ENCODE results near the gene PAK6. TPM values are rescaled to one million over a fixed set of nuclear protein-coding genes. Genes with fewer than 3 reads are reported as not detected.
A peak's percentile ranks its signal among the peaks of the same experiment; 100 is the strongest.

PAK6 gene
- total RNA-seq (ENCODE audit: insufficient read depth, low replicate concordance) = 9.4 TPM

DNA sequence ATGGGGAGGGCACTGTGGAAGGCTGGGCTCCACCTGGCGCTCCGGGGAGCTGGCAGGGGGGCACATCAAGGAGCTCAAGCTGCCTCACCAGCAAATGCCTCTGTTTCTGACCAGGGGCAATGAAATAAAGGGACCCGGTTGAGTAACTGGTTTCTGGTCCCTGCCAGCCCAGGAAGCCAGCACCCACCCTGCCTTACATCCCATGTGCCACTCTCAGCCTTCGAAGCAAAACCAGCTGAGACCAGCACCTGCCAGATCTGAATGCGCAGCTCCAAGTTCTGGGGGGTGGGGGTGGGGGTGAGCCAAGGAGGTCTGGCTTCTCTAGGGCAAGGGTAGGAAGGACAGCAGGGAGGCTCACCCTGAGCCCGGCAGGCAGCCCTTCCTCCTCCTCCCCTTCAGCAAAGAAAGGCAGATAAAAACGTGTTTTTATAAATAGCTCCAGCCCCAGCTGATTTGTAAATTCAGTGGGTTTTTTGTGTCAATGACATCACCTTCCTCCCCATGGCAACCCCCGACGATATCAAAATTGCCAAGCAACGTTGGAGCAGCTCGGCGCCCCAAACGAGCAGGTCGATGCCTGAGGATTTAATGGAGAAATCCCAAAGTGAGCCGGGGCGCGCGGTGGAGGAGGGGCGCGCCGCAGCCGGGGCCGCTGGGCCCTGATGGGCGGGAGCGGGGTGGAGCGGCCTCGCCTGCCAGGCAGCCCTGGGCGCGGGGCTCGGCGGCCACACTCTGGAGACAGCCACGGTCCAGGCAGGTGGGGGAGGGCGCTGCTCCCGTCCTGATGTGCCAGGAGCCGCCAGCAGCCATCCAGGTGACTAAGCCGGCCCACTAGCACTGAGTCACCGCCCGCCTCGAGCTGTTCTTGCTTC is at the start of gene PAK6:
PAK6 (plus strand) TSS at position 532 of the 872 bp plus-strand sequence. CDS start 25,723 bp downstream, outside the sequence.
- DNase-seq (ENCODE audit: low spot score) = peak; percentile 59

DNA sequence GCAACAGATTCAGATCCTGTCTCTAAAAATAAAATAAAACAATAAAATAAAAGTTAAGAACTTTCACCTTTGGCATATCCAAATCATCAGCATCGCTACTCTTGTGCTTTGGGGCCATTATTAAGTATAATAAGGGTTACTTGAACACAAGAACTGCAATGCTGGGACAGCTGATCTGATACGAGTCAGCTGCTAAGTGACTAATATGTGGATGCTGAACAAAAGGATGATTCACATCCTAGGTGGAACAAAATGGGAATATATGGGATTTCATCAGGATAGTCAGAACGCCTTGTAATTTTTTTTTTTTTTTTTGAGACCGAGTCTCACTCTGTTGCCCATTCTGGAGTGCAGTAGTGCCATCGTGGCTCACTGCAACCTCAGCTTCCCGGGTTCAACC is 48.3 kb upstream of the PAK6 start:
- no peak for DNase-seq (ENCODE audit: low spot score)

DNA sequence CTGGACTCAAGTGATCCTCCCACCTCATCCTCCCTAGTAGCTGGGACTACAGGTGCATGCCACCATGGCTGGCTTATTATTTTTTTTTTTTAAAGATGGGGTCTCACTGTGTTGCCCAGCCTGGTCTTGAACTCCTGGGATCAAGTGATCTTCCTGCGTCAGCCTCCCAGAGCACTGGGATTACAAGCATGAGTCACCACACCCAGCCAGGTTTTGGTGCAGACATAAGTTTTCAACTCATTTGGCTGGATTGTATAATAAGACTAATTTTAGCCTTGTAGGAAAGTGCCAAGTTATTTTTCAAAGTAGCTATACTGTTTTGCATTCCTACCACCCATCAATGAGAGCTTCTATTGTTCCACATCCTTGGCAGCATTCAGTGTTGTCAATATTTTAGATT is 45.9 kb upstream of the PAK6 start:
- no peak for DNase-seq (ENCODE audit: low spot score)

DNA sequence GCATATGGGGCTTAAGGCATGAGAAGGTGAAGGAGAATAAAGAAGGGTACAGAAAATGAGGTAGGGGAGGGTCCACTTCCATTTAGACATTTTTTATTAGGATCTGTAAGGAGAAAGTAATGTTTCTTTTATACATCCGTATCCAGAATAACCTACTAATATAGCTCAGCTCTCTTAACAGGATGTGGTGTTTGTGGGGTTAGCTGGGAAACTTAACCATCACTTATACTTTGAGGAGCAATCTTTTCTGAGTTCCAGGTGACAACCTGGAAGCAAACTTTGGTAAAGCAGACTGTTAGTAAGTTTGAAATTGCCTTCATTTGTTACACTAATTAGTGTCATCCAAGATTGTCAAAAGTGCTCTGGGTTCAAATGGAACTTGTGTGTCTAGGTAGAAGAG is 41.4 kb upstream of the PAK6 start:
- no peak for DNase-seq (ENCODE audit: low spot score)

DNA sequence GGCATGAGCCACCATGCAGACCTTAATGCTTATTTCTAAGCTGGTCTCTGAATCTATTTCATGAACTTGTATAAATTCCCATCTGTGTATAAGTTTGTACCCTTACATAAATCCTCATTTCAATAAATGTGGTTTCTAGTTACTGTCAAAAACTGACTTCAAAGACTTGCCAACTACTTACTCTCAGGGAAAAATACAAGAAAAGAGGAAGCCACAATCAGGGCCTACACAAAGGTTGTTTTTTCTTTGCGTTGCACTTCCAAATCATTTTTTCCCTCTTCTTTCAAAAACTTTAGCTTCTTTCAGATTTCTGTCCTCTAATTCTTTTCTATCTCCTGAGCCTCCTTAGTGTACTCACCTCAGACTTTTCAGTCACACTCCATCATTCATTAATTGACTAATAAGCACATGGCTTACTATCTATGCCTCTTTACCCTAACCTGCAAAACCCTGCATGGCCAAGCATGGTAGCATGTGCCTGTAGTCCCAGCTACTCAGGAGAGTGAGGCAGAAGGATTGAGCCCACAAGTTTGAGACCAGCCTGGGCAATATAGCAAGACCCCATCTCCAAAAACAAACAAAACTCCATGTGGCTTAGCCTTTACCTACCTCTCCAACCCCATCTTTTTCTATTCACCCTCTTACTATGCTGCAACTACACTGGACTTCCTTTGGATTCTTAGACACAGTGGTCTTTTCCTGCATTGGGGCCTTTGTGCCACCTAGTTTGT is 40.3 kb upstream of the PAK6 start:
- no peak for DNase-seq (ENCODE audit: low spot score)

DNA sequence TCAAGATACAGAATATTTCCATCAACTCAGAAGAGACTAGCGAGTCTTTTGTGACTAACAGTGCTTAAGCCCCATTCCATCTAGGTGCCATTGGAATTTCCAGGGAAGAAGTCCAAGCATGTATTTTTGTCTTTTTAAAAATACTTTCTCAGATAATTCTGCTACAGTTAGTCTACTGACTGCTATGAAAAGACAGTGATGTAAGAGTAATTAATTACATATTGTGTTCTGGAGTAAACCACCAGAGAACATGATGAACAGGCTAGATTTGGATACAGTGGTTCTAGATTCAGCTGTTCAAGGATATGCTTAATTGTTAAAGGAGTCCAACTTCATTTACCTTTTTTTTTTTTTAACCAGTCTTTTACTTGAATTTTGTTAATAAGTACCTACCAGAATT is 34.8 kb upstream of the PAK6 start:
- DNase-seq (ENCODE audit: low spot score) = no peak

DNA sequence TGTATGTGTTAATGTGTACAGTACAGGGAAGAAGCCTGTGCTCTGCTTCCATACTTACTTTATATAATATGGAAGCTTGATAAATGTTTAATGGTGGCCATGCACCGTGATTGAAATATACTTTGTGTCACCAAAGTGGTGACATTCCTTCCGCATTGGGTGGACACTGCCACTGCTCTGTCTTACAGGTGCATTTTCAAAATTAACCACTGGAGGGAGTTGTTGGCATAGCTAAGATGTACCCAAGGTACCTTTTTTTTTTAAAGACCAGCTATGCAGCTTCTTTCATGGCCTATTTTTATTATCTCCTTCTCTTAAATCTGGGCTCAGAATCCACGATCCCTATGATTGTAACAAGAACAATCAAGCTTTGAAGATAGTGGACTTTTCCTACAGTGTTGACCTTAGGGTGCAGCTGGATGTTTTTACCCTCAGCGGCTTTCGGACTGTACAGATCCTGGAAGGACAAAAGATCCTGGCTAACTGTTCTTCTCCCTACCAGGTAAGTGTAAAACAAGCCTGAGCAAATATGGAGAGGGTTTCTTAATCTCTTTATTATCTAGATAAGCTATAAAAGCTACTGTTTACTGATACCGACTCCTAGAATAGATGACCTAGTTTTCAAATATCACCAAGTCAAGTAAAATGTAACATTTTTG is 21.6 kb upstream of the PAK6 start:
- DNase-seq (ENCODE audit: low spot score) = peak; percentile 85

DNA sequence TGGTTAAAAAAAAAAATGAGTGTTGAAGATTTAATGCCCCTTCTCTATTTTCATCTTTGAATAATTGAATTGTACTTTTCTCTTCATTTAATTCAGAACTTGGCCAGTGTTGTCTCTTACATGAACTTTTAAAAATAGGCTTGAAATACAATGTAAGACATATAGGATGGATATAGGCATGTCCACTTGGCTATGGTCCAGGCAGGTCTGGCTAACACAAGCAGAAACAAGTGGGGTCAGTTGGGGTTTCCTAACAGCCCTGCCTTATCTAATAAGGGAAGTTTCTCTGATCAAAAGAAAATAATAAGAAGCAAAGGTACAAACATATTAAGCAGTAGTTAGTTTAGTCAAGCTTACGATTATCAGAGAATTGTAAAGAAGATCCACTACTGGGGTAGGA is 19.1 kb upstream of the PAK6 start:
- DNase-seq (ENCODE audit: low spot score) = no peak

DNA sequence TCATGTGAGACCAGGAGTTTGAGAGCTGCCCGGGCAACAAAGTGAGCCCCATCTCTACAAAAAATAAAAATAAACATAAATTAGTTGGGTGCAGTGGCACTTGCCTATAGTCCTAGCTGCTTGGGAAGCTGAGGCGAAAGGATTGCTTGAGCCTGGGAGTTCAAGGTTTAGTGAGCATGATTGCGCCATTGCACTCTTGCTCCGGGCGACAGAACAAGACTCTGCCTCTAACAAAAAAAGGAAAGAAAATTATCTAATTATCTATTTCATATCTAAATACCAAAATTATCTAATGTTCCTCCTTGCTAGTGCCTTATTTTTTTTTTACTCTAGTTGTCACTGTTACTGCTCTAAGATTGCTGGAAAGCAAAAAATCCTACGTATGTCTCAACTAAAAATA is 16.7 kb upstream of the PAK6 start:
- DNase-seq (ENCODE audit: low spot score) = no peak

DNA sequence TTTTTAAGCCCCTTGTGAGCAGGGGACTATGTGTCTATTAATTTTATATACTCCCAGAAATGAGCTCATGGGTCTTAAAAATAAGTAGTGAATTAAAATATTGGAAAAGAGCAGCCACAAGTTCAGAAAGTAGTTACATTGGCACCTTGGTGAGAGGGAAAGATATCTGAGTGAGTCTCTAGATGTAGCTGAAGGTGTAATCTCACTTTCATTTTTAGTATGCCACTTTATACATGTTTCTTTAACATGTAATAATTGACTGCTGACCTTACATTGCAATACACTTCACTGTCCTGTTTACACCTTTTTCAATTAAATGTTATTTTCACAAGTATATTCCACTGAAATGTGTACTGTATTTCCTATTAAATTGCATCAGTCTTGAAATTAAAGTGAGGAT is 12.1 kb upstream of the PAK6 start:
- DNase-seq (ENCODE audit: low spot score) = no peak

DNA sequence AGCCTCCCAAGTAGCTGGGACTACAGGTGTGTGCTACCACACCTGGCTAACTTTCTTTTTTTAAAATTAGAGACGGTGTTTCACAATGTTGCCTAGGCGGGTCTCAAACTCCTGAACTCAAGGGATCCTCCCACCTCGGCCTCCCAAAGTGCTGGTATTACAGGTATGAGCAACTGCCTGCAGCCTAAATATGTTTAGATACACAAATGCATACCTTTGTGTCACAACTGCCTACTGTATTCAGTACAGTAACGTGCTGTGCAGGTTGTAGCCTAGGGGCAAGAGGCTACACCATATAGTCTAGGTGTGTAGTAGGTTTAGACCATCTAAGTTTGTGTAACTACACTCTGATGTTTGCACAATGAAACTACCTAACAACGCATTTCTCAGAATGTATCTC is 9.5 kb upstream of the PAK6 start:
- no peak for DNase-seq (ENCODE audit: low spot score)

DNA sequence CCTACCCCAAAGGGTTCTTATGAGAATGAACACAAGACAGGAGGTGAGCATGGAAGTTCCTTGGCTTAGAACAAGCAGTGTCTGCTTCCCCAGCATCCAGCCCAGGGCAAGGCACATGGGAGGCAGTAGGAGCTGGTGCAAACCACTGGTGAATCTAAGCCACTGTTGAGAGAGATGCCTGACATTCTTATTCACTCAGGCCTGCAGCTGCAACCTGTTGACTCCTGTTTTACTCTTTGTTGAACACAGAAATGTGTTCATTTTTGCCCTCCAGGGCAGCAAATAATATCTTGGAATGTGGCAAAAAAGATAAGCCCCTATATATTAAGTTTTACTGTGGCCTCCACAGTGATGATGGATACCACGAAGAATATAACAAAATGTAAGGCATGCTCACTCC is 8.9 kb upstream of the PAK6 start:
- no peak for DNase-seq (ENCODE audit: low spot score)

DNA sequence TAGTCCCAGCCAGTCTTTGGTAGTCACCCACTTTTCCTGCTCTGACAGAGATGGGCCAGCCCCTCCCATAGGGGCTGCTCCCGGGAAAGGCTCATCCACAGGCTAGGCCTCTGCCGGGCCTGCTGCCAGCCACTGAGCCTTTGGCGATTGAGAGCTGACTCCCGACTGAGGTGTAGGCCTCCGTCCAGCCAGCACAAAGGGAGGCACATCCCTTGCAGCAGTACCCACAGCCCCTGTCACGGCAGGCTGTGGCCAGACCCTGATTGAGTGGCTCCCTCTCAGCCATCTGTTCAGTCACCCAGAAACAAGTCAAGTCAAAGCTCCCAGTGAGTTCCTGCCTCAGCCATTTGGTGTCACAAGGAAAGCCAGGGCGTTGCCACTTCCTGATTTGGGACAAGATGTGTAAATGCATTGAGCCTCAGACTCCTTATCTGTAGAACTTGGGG is 6.2 kb upstream of the PAK6 start:
- peak; percentile 40 for DNase-seq (ENCODE audit: low spot score)

DNA sequence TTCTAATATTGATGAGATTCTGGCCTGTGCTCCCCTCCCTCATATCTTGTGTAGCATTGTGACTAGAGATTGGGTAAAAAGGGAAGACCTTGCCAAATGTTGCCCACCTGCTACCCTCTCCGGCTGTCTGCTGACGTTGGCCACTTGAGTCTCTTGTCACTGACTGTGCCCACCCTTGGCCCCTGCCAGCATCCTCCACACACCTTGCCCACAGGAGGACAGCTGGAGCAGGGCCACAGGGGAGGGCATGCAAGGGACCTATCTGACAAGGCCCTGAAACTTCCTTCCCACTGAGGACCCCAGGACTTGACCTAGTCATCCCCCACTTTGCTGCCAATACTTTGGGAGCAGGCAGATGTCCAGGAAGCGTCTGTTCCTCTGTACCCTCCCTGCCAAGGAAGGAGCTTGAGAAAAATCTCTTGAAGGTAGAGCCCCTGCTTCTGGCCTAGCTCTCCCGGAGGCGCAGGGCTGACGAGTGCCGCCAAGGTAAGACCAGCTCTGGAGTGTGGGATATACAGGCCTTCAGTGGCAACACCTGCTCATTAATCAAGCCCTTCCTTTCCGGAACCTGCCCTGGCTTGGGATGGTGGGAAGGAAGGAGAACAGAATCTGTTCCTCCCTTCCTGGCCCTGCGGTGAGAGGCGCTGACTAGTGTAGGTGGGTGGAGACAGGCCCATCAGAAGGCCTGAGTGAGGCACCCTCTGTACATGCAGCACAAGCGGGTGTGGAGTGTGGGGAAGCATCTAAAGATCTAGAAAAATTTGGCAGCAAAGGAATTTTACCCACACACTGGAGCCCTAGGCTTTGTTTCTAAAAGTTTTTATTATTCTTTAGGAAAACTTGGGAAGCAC is 4.9 kb upstream of the PAK6 start:
- no peak for DNase-seq (ENCODE audit: low spot score)

DNA sequence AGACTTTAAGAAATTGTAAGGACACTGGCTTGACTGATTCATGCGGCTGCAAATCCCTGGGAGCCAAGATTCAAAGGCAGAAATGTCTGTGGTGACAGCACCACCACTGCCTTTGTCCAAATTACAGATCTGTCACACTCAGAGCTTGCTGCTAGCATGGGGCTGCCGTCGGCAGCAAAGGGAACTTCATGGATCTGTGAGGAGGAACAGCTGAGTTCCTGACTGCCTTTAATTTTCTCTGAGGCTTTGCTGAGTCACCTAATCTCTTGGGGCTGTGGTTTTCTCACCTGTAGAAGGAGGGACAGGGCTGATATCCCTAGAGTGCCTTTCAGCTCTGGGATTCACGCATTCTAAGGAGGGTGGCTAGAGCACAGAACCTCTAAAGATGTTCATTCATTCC is 4.1 kb upstream of the PAK6 start:
- no peak for DNase-seq (ENCODE audit: low spot score)

DNA sequence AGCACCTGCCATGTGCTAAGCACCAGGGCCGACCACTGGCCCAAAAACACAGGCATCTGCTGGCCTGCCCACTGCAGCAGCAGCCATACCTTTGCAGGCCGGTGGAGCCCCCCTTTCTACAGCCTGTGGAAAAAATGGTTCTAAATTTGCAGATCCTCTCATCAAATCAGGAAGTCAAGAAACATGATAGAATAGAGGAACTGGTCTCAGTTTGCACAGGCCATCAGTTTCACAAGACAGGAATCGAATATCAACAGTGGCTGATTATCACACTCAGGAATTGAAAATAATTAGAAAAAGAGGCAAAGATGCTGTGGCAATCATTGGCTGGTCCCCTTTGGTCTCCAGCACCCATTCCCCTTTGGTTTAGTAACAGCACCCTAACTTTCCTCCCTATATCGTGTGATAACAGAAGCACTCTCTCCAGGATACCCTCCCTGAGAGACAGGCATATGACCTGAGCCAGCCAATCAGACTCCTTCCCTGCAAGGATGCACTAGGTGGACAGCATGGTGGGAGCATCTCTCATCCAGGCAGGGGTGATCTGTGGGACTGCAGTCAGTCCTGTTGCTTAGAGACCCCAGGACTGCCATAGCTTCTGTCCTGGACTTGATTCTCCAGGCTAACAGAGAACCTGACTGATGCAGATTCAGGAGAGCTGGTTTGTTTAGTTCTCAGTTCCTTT is 3.5 kb upstream of the PAK6 start:
- no peak for DNase-seq (ENCODE audit: low spot score)

DNA sequence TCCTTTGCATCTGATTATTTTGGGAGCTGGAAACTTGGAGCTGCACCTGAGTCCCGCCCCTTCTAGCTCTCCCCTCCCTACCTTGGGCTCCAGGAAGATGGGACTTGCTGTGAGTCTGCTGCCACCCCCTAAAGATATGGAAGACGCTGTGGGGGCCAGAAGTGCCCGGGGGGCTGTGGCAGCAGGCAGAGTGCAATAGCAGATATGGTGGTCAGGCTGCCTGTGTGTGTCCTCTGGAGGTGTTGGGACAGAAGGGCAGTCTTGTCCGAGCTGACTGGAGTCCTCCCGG is 485 bp downstream of the PAK6 start:
- DNase-seq (ENCODE audit: low spot score) = no peak

DNA sequence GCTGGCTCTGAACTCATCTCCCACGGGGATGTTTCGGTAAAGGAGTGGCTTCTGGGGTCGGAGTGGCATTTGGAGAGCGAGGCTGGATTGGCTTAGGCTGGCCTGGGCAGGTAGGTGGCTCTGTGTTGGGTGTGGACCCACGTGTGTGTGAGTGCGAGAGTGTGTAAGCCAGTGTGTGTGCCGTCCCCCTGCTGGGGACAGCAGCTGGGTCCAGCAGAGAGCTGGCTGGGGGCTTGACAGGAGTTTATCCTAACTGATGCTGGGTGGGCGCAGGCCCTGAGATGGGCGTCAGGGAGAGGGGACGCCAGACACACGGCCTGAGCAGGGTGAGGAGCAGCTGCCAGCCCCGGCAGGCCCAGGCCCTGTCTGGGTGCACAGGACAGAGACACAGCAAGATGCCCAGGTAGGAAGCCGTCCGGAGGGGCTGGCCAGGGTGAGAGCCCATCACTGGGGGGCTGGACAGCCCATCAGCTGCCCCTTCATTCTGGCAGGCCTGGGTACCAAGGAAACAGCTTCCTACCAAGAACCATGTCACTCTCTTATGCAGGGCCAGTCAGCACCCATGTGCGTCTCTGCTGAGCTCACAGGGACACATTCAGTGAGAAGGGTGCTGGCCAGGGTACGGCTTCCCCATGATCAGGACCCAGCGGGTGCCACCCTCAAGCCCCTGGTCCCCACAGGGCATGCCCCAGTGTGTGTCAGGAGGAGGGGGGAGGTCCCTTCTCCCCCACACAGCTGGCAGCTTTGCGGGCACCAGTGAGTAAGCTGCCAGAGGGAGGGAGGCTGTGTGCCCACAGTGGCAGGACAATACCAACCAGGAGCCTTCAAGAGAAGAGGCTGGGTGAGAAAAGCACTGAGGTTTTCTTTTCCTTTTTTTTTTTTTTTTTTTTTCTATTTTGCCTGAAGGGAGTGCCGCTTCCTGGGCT is 1.1 kb downstream of the PAK6 start:
- no peak for DNase-seq (ENCODE audit: low spot score)

DNA sequence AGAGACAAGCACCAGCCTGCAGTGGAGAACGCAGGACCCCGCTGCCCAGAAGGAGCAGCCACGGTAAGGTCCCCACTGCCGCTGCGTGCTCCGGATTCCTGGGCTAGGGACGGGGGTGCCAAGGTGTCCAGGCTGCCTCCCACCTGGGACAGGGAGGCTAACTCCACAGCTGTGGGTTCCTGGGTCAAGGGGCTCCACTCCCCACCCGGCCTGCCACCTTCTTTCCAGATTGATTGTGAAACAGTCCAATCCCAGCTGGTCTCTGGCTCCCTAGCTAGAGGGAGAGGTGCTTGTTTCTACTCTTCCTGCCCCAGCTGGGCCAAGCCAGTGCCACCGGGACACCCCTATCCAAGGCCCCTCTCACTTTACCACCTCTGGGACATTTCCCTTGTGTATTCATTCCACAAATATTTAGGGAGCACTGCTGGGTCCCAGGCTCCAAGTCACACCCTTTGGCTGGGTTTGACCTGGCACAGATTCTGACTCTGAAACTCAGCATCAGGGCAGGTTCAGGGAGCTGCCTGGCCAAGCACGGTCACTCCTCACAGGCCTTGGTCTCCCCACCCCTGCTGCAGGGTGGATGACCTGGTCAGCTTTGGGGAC is 1.9 kb downstream of the PAK6 start:
- no peak for DNase-seq (ENCODE audit: low spot score)

All from umbilical cord (tissue), 2 donors.